ENCODE measurements around the gene KRTAP4-11.
"Not testable (repeated sequence)": the region's sequence is repeated elsewhere in the genome, so short reads cannot be mapped to it uniquely, and the experiment has no call there.

Gene KRTAP4-11

GRCh38 chr17:41084100-41084856, 33.9 kb downstream of the KRTAP4-11 start, which contains the start of gene KRTAP4-7:
TSS of gene KRTAP4-7 (plus strand) at chr17:41084150. CDS start at chr17:41084207, 57 bp downstream.
- not testable (repeated sequence) for DNase-seq (ENCODE audit: low read depth)

- DNase-seq (ENCODE audit: low read depth) = not testable (repeated sequence)
Observed at GRCh38 chr17:41083427-41083826, 34.7 kb downstream of the KRTAP4-11 start.

- no peak for DNase-seq (ENCODE audit: low read depth)
Observed at GRCh38 chr17:41082626-41083025, 35.5 kb downstream of the KRTAP4-11 start.

GRCh38 chr17:41076788-41077187, 41.4 kb downstream of the KRTAP4-11 start:
- no peak for DNase-seq (ENCODE audit: low read depth)

- no peak for DNase-seq (ENCODE audit: low read depth)
Observed at GRCh38 chr17:41073676-41074075, 44.5 kb downstream of the KRTAP4-11 start.

DNA sequence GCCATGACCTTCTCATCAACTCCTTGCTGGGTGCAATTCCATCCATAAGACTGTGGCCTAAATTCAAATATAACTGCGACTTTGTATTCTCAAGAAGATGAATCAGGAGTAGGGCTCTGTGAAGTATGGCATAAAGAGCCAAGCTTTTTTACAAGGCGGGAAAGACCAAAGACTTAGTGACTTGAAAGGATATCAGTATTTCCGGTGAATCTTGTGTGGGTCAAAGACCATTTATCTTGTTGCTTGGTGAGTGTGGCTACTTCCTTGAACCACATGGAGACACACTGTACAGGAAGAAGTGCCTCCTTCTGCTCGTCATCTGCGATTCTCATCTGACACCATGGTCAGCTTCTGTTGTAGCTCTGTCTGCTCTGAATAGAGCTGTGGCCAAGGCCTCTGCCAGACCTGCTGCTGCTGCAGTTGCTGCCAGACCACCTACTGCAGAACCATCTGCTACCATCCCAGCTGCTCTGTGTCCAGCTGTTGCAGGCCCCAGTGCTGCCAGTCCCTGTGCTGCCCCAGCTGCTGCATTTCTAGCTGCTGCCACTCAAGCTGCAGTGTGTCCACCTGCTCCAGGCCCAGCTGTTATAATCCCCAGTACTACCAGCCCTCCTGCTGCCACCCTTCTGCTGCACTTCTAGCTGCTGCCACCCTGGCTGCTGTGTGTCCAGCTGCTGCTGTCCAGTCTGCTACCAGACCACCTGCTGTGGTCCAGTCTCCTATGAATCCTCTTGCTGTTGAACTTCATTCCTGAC, 46.4 kb downstream of the KRTAP4-11 start:
- no peak for DNase-seq (ENCODE audit: low read depth)

DNA sequence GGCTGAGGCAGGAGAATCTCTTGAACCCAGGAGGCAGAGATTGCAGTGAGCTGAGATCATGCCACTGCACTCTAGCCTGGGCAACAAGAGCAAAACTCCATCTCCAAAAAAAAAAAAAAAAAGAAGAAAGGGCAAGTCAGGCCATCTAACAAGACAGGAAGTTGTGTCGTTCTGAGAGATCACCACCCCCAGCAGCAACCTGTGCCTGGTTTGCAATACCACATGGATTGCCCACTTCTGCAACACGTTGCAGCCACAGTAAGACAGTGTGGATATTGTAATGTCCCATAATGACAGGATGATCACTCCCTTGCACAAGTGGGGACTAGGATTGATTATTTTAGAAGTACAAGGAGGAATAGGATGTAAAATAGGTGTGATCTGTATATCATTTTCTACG, 49.1 kb downstream of the KRTAP4-11 start:
- no peak for DNase-seq (ENCODE audit: low read depth)

DNA sequence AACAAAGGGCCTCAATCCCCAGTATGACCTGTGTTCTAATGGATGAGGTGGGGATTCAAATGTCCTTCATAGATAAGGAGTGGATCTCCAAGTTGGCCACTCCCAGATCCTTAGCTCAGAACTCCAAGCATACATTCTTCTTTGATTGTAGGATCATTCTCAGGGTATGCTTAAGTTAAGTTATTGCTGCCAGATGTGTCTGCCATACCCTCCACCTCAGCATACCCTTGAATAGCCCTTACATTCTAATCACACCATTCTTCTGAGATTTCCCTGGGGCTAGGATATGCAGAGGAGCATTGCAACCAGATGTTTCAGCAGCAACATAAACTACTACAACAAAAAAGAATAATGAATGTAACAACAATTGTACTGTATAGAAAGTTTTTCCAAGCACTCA, 50.9 kb downstream of the KRTAP4-11 start:
- no peak for DNase-seq (ENCODE audit: low read depth)
